Measurements from ENCODE around the gene SGCA. TPM values are rescaled to one million over a fixed set of nuclear protein-coding genes. Genes with fewer than 3 reads are reported as not detected.
A peak's percentile ranks its signal among the peaks of the same experiment; 100 is the strongest.

The SGCA gene
- total RNA-seq, 1 donor = not detected

GRCh38 chr17:50144845-50145531, 20.8 kb upstream of the SGCA start:
- Histone ChIP-seq H3K79me2 (ENCODE audit: insufficient read depth, low read length) (peaks cover 90% of the 10 kb centered on the region), H4K20me1 (ENCODE audit: insufficient read depth, low read length) (peaks cover 83% of the 10 kb centered on the region), H3K4me1 (ENCODE audit: insufficient read depth, low read length) (peaks cover 25% of the 10 kb centered on the region), H3K27ac (ENCODE audit: low read depth, low read length) (no peak overlapping the region), H3K4me3 (ENCODE audit: insufficient read depth, low read length) (no peak overlapping the region), H3K27me3 (ENCODE audit: insufficient read depth, low read length) (no peaks in the 10 kb centered on the region), H2AFZ (ENCODE audit: low read length) (no peak overlapping the region), H3K36me3 (ENCODE audit: insufficient read depth, low read length) (peaks cover 52% of the 10 kb centered on the region), H3K4me2 (ENCODE audit: insufficient read depth, low read length) (no peak overlapping the region), H3K9me3 (ENCODE audit: low read depth, low read length) (no peaks in the 10 kb centered on the region)
- peak; percentile 71 for DNase-seq (ENCODE audit: insufficient read length, low spot score, missing footprints)
- TF ChIP-seq, protein P1, sequence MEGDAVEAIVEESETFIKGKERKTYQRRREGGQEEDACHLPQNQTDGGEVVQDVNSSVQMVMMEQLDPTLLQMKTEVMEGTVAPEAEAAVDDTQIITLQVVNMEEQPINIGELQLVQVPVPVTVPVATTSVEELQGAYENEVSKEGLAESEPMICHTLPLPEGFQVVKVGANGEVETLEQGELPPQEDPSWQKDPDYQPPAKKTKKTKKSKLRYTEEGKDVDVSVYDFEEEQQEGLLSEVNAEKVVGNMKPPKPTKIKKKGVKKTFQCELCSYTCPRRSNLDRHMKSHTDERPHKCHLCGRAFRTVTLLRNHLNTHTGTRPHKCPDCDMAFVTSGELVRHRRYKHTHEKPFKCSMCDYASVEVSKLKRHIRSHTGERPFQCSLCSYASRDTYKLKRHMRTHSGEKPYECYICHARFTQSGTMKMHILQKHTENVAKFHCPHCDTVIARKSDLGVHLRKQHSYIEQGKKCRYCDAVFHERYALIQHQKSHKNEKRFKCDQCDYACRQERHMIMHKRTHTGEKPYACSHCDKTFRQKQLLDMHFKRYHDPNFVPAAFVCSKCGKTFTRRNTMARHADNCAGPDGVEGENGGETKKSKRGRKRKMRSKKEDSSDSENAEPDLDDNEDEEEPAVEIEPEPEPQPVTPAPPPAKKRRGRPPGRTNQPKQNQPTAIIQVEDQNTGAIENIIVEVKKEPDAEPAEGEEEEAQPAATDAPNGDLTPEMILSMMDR (IDR thresholded peaks at IDR 0.05; ENCODE audit: extremely low read depth, low read depth, low read length) = no peak

DNA sequence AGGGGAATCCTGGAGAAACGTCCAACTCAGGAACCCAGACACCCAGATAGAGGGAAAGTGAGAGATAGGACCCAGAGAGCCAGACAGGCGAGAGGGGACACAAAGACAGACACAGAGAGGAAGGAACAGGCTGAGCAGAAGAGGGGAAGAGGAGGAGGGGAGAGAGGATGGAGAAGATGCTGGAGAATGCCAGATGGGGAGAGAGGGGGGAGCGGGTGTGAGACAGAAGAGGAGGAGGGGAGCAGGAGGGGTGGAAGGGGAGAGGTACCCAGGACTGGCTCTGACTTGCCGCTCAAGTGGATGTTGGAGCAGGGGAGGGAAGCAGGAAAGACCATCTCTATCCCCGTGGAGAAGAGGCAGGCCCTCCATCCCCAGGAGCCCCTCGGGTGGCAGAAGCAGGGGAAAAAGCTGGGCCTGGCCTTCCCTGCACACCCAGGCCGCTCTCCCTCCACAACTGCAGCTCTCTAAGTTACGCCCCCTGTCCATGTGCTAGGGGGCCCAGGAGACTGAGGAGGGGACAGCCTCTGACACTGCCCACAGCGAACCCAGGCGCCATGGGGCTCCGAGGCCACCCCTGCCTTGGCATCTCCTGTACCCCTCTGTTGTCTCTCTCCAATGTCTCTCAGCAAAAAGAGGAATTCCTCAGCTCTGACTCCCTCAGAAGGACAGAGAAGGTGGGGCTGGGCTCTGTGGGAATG, 20.1 kb upstream of the SGCA start:
- no peaks in the 10 kb centered on the region for H3K9me3 ChIP-seq (ENCODE audit: low read depth, low read length)
- peaks cover 47% of the 10 kb centered on the region for H3K36me3 ChIP-seq (ENCODE audit: insufficient read depth, low read length)
- no peak overlapping the region for H2AFZ ChIP-seq (ENCODE audit: low read length)
- TF ChIP-seq, protein P1 (IDR thresholded peaks at IDR 0.05; ENCODE audit: extremely low read depth, low read depth, low read length) = no peak
- H3K79me2 ChIP-seq (ENCODE audit: insufficient read depth, low read length) = peaks cover 92% of the 10 kb centered on the region
- no peak overlapping the region for H3K4me3 ChIP-seq (ENCODE audit: insufficient read depth, low read length)
- no peak overlapping the region for H3K27ac ChIP-seq (ENCODE audit: low read depth, low read length)
- peak; percentile 65 for DNase-seq (ENCODE audit: insufficient read length, low spot score, missing footprints)
- peaks cover 76% of the 10 kb centered on the region for H4K20me1 ChIP-seq (ENCODE audit: insufficient read depth, low read length)
- H3K4me2 ChIP-seq (ENCODE audit: insufficient read depth, low read length) = peak overlapping the region; percentile 95
- peaks cover 25% of the 10 kb centered on the region for H3K4me1 ChIP-seq (ENCODE audit: insufficient read depth, low read length)
- H3K27me3 ChIP-seq (ENCODE audit: insufficient read depth, low read length) = no peaks in the 10 kb centered on the region

- H3K27ac ChIP-seq (ENCODE audit: low read depth, low read length) = peak overlapping the region; percentile 78
- peaks cover 40% of the 10 kb centered on the region for H3K36me3 ChIP-seq (ENCODE audit: insufficient read depth, low read length)
Observed at GRCh38 chr17:50146230-50146926, 19.4 kb upstream of the SGCA start.

More at GRCh38 chr17:50146230-50146926, 19.4 kb upstream of the SGCA start:
- Histone ChIP-seq H3K4me3 (ENCODE audit: insufficient read depth, low read length) (peak overlapping the region; percentile 84), H3K4me2 (ENCODE audit: insufficient read depth, low read length) (peak overlapping the region; percentile 95), H2AFZ (ENCODE audit: low read length) (no peak overlapping the region), H3K79me2 (ENCODE audit: insufficient read depth, low read length) (peaks cover 93% of the 10 kb centered on the region), H4K20me1 (ENCODE audit: insufficient read depth, low read length) (peaks cover 70% of the 10 kb centered on the region), H3K4me1 (ENCODE audit: insufficient read depth, low read length) (peaks cover 28% of the 10 kb centered on the region), H3K27me3 (ENCODE audit: insufficient read depth, low read length) (no peaks in the 10 kb centered on the region), H3K9me3 (ENCODE audit: low read depth, low read length) (no peaks in the 10 kb centered on the region)
- TF ChIP-seq, protein P1 (IDR thresholded peaks at IDR 0.05; ENCODE audit: extremely low read depth, low read depth, low read length) = peak; percentile 24
- DNase-seq (ENCODE audit: insufficient read length, low spot score, missing footprints) = peak; percentile 92

All from osteoblast (primary cell).